HG03439 (cell line): ENCODE results near the gene ZNF117.
"Not testable (repeated sequence)": the region's sequence is repeated elsewhere in the genome, so short reads cannot be mapped to it uniquely, and the experiment has no call there.

Source experiments
- ATAC-seq: cut with Tn5 transposase; IDR thresholded peaks from one replicate; pipeline ENCODE4 v1.9.1; 2021; ENCODE audit warnings: mild to moderate bottlenecking, moderate library complexity; ENCODE audit not compliant: unreplicated experiment

Gene ZNF117

GRCh38 chr7:64990936-64991335 lies at the start of gene ZNF117:
ZNF117 (minus strand) TSS chr7:64991036.
- no peak for ATAC-seq

- peak; percentile 15 for ATAC-seq
These were observed 47.9 kb upstream of the ZNF117 start for GRCh38 chr7:65038767-65039166.

- ATAC-seq = peak; percentile 95
These were observed 47.2 kb upstream of the ZNF117 start for GRCh38 chr7:65037740-65038688.

- ATAC-seq = not testable (repeated sequence)
These were observed 45.7 kb upstream of the ZNF117 start for GRCh38 chr7:65036526-65036925.

- not testable (repeated sequence) for ATAC-seq
These were observed 44.6 kb upstream of the ZNF117 start for GRCh38 chr7:65035469-65035868.

- not testable (repeated sequence) for ATAC-seq
These were observed 43.4 kb upstream of the ZNF117 start for GRCh38 chr7:65034120-65034782.

GRCh38 chr7:65033391-65033790 lies 42.6 kb upstream of the ZNF117 start:
- not testable (repeated sequence) for ATAC-seq

- not testable (repeated sequence) for ATAC-seq
These were observed 34.2 kb upstream of the ZNF117 start for GRCh38 chr7:65025023-65025422.

- not testable (repeated sequence) for ATAC-seq
These were observed 30.1 kb upstream of the ZNF117 start for GRCh38 chr7:65020978-65021377.

GRCh38 chr7:65009881-65010280 lies 19.0 kb upstream of the ZNF117 start:
- not testable (repeated sequence) for ATAC-seq

GRCh38 chr7:65009394-65009793 lies 18.6 kb upstream of the ZNF117 start:
- ATAC-seq = not testable (repeated sequence)

- not testable (repeated sequence) for ATAC-seq
These were observed 16.2 kb upstream of the ZNF117 start for GRCh38 chr7:65007036-65007435.

- ATAC-seq = peak; percentile 100
These were observed 15.5 kb upstream of the ZNF117 start, which contains the start of gene ERV3-1 for GRCh38 chr7:65006094-65006992. ERV3-1 (minus strand) TSS chr7:65006687; CDS start chr7:64993026, 13,661 bp downstream.

- ATAC-seq = no peak
These were observed 13.7 kb upstream of the ZNF117 start for GRCh38 chr7:65004575-65004974.

GRCh38 chr7:65002972-65003585 lies 12.2 kb upstream of the ZNF117 start:
- ATAC-seq = no peak

- ATAC-seq = no peak
These were observed 10.5 kb upstream of the ZNF117 start for GRCh38 chr7:65001291-65001814.

GRCh38 chr7:64999165-65000004 lies 8.5 kb upstream of the ZNF117 start:
- no peak for ATAC-seq

GRCh38 chr7:64998865-64999164 lies 8.0 kb upstream of the ZNF117 start:
- ATAC-seq = no peak

- ATAC-seq = no peak
These were observed 7.1 kb upstream of the ZNF117 start for GRCh38 chr7:64997927-64998391.
